SK-N-DZ (cell line): Measurements from ENCODE around the gene PDS5B.
"Not testable (repeated sequence)": the region's sequence is repeated elsewhere in the genome, so short reads cannot be mapped to it uniquely, and the experiment has no call there.

Experiments
- DNase-seq: peaks from one replicate; pipeline ENCODE4 v3.0.0-alpha.2; 2015; ENCODE audit warnings: low spot score

The PDS5B gene

GRCh38 chr13:32650705-32651311, 64.6 kb downstream of the PDS5B start:
- peak; percentile 63 for DNase-seq

- no peak for DNase-seq
Observed at GRCh38 chr13:32657309-32657708, 71.1 kb downstream of the PDS5B start.

GRCh38 chr13:32659736-32660135, 73.5 kb downstream of the PDS5B start:
- DNase-seq, result no peak

GRCh38 chr13:32660227-32660626, 74.0 kb downstream of the PDS5B start:
- no peak for DNase-seq

- DNase-seq, result no peak
Observed at GRCh38 chr13:32661685-32662084, 75.4 kb downstream of the PDS5B start.

- no peak for DNase-seq
Observed at GRCh38 chr13:32663660-32664059, 77.4 kb downstream of the PDS5B start.

- DNase-seq, result no peak
Observed at GRCh38 chr13:32666990-32667571, 80.8 kb downstream of the PDS5B start.

GRCh38 chr13:32669030-32669646, 82.9 kb downstream of the PDS5B start:
- peak; percentile 52 for DNase-seq

GRCh38 chr13:32674503-32674902, 88.3 kb downstream of the PDS5B start:
- no peak for DNase-seq

- DNase-seq, result no peak
Observed at GRCh38 chr13:32676242-32676641, 90.0 kb downstream of the PDS5B start.

GRCh38 chr13:32682130-32682529, 95.9 kb downstream of the PDS5B start:
- DNase-seq, result no peak

GRCh38 chr13:32682740-32683139, 96.5 kb downstream of the PDS5B start:
- no peak for DNase-seq

GRCh38 chr13:32687275-32687674, 101.0 kb downstream of the PDS5B start:
- no peak for DNase-seq

GRCh38 chr13:32695602-32696250, 109.5 kb downstream of the PDS5B start:
- no peak for DNase-seq

- DNase-seq, result no peak
Observed at GRCh38 chr13:32707471-32707870, 121.2 kb downstream of the PDS5B start.

- no peak for DNase-seq
Observed at GRCh38 chr13:32713397-32713796, 127.1 kb downstream of the PDS5B start.

- DNase-seq, result not testable (repeated sequence)
Observed at GRCh38 chr13:32716201-32716600, 129.9 kb downstream of the PDS5B start.

- no peak for DNase-seq
Observed at GRCh38 chr13:32720026-32720425, 133.8 kb downstream of the PDS5B start.

GRCh38 chr13:32721131-32722034, 135.1 kb downstream of the PDS5B start:
- DNase-seq, result not testable (repeated sequence)

GRCh38 chr13:32722340-32722739, 136.1 kb downstream of the PDS5B start:
- no peak for DNase-seq

- DNase-seq, result no peak
Observed at GRCh38 chr13:32723987-32724386, 137.7 kb downstream of the PDS5B start.
